ENCODE data around the gene ZBTB44. TPM values are rescaled to one million over a fixed set of nuclear protein-coding genes. Genes with fewer than 3 reads are reported as not detected.
"Not testable (repeated sequence)": the region's sequence is repeated elsewhere in the genome, so short reads cannot be mapped to it uniquely, and the experiment has no call there.

Gene ZBTB44
- total and polyA plus RNA-seq, 4 donors: 4.7 to 33.9 (median 17.0) TPM

DNA sequence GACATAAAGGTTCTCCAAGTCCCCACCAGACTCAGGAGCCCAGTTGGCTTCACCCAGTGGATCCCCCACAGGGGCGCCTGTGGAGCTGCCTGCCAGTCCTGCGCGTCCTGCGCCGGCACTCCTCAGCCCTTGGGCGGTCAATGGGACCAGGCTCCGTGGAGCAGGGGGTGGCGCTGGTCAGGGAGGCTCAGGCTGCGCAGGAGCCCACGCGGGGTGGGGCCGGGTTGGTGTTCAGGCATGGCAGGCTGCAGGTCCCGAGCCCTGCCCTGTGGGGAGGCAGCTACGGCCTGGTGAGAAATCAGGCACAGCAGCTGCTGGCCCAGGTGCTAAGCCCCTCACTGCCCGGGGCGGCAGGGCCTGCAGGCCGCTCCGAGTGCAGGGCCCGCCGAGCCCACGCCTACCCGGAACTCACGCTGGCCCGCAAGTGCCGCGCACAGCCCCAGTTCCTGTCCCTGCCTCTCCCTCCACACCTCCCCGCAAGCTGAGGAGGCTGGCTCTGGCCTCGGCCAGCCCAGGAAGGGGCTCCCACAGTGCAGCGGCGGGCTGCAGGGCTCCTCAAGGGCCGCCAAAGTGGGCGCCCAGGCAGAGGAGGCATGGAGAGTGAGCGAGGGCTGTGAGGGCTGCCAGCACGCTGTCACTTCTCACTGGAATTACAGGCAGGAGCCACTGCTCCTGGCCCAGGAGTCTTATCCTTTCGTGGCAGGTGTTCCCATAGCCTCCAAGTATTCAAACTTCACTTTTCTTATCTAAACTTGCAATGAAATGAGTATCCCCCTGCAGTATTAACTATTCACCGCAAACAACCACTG, 22.8 kb upstream of the ZBTB44 start (continued):
- TF ChIP-seq, protein P1, sequence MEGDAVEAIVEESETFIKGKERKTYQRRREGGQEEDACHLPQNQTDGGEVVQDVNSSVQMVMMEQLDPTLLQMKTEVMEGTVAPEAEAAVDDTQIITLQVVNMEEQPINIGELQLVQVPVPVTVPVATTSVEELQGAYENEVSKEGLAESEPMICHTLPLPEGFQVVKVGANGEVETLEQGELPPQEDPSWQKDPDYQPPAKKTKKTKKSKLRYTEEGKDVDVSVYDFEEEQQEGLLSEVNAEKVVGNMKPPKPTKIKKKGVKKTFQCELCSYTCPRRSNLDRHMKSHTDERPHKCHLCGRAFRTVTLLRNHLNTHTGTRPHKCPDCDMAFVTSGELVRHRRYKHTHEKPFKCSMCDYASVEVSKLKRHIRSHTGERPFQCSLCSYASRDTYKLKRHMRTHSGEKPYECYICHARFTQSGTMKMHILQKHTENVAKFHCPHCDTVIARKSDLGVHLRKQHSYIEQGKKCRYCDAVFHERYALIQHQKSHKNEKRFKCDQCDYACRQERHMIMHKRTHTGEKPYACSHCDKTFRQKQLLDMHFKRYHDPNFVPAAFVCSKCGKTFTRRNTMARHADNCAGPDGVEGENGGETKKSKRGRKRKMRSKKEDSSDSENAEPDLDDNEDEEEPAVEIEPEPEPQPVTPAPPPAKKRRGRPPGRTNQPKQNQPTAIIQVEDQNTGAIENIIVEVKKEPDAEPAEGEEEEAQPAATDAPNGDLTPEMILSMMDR (IDR thresholded peaks at IDR 0.05; ENCODE audit: low read depth, low read length, missing input control): no peak

DNA sequence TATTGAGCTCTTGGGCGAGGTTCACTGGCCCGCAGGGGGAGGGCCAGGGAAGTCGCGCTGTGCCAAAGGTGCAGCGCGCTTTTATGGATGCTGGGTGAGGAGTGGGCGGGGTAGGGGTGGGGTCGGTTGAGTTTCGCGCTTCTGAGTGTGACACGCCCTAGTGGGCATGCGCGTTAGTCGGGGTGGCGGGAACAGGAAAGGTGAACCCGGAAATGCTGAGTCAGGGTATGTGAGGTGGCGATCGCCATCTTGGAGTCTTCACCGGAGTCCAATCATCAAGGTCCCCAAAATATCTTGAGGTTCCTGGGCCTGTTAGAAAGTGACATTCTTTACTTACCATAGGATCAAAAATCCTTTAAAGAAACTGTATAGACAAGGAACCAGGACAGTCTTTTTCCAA, 16.7 kb upstream of the ZBTB44 start:
- not testable (repeated sequence) for H3K36me3 ChIP-seq (ENCODE audit: control insufficient read depth in 4 of 4, insufficient read depth in 3 of 4, low read depth in 1 of 4, low read length in 3 of 4); H3K27ac ChIP-seq (ENCODE audit: low read depth in 1 of 2, low read length in 2 of 2)

DNA sequence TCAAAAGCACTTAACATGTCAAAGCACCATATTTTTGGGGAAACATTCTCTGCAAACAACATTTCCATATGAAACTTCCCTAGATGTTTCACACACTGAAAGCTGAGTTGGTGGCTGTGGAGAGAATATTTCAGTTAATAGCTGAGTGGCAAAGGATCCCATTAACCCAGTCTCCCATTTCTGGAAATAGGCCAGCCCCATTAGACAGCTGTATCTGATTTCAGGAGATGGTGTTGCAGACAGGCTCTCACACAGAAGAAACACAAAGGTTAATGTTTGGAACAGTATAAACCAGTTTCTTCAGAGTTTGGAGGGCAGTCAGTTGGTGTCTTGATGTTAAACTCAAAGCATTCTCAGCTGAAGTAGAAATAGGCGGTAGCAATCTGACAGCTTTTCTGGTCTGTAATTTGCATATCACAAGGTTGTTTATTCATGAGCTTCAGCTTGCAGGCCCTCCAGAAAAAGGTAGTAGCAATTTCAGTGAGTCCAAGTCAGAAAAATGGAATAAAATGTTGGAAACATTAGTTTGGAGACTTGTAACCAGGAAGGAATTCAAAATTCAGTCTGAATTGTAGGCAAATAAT, 15.5 kb upstream of the ZBTB44 start:
- no peak overlapping the region for H3K27ac ChIP-seq (ENCODE audit: low read depth in 1 of 2, low read length in 2 of 2)
- no peaks in the 10 kb centered on the region for H3K27me3 ChIP-seq (ENCODE audit: control insufficient read depth in 4 of 4, insufficient read depth in 4 of 4, low read length in 3 of 4)
- no peaks in the 10 kb centered on the region for H3K36me3 ChIP-seq (ENCODE audit: control insufficient read depth in 4 of 4, insufficient read depth in 3 of 4, low read depth in 1 of 4, low read length in 3 of 4)
- no peaks in the 10 kb centered on the region for H3K9me3 ChIP-seq (ENCODE audit: control insufficient read depth in 4 of 4, low read length in 3 of 4)
- DNase-seq (ENCODE audit: low spot score): no peak
- TF ChIP-seq SP1 (IDR thresholded peaks at IDR 0.05): no peak
- TF ChIP-seq RAD21 (IDR thresholded peaks at IDR 0.05): no peak
- no peak for TF ChIP-seq YY1 (IDR thresholded peaks at IDR 0.05)
- no peak for TF ChIP-seq NR2F2 (IDR thresholded peaks at IDR 0.05)
- TF ChIP-seq EGR1 (IDR thresholded peaks at IDR 0.05; ENCODE audit: low read depth in 2 of 2): no peak
- TF ChIP-seq HNF4A (conservative IDR thresholded peaks at IDR 0.05): no peak
- TF ChIP-seq, protein P2, sequence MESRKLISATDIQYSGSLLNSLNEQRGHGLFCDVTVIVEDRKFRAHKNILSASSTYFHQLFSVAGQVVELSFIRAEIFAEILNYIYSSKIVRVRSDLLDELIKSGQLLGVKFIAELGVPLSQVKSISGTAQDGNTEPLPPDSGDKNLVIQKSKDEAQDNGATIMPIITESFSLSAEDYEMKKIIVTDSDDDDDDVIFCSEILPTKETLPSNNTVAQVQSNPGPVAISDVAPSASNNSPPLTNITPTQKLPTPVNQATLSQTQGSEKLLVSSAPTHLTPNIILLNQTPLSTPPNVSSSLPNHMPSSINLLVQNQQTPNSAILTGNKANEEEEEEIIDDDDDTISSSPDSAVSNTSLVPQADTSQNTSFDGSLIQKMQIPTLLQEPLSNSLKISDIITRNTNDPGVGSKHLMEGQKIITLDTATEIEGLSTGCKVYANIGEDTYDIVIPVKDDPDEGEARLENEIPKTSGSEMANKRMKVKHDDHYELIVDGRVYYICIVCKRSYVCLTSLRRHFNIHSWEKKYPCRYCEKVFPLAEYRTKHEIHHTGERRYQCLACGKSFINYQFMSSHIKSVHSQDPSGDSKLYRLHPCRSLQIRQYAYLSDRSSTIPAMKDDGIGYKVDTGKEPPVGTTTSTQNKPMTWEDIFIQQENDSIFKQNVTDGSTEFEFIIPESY (IDR thresholded peaks at IDR 0.05): no peak
- TF ChIP-seq, protein P1 (IDR thresholded peaks at IDR 0.05; ENCODE audit: low read depth, low read length, missing input control): no peak
- no peak for TF ChIP-seq HNF4G (IDR thresholded peaks at IDR 0.05)
- no peak for TF ChIP-seq RXRA (IDR thresholded peaks at IDR 0.05)
- TF ChIP-seq FOXA2 (IDR thresholded peaks at IDR 0.05): no peak
- TF ChIP-seq, protein P3, sequence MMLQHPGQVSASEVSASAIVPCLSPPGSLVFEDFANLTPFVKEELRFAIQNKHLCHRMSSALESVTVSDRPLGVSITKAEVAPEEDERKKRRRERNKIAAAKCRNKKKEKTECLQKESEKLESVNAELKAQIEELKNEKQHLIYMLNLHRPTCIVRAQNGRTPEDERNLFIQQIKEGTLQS (IDR thresholded peaks at IDR 0.05): no peak
- TF ChIP-seq GABPA (IDR thresholded peaks at IDR 0.05 in 1 of 2, conservative IDR thresholded peaks at IDR 0.05 in 1 of 2): no peak
- H3K4me3 ChIP-seq (ENCODE audit: low read depth in 1 of 3, low read length in 3 of 3): no peak overlapping the region
- H3K9ac ChIP-seq (ENCODE audit: low read depth in 1 of 2, low read length in 2 of 2): no peak overlapping the region
- no peaks in the 10 kb centered on the region for H3K4me1 ChIP-seq (ENCODE audit: control insufficient read depth in 4 of 4, insufficient read depth in 4 of 4, low read length in 3 of 4)
- 95% methylated on average over 1 of the region's 1 CpG for WGBS

More for the DNA sequence above, 16.7 kb upstream of the ZBTB44 start:
- H3K4me1 ChIP-seq (ENCODE audit: control insufficient read depth in 4 of 4, insufficient read depth in 4 of 4, low read length in 3 of 4); DNase-seq (ENCODE audit: low spot score); H3K9me3 ChIP-seq (ENCODE audit: control insufficient read depth in 4 of 4, low read length in 3 of 4); H3K4me3 ChIP-seq (ENCODE audit: low read depth in 1 of 3, low read length in 3 of 3); H3K27me3 ChIP-seq (ENCODE audit: control insufficient read depth in 4 of 4, insufficient read depth in 4 of 4, low read length in 3 of 4); H3K9ac ChIP-seq (ENCODE audit: low read depth in 1 of 2, low read length in 2 of 2): not testable (repeated sequence)
- 89% methylated on average over 19 of the region's 19 CpGs for WGBS
